Measurements from ENCODE around the gene CTDSPL. TPM values are rescaled to one million over a fixed set of nuclear protein-coding genes. Genes with fewer than 3 reads are reported as not detected.

CTDSPL gene
- total and polyA plus RNA-seq, 5 experiments from 2014 or later = 0.26 to 0.99 (median 0.45) TPM

DNA sequence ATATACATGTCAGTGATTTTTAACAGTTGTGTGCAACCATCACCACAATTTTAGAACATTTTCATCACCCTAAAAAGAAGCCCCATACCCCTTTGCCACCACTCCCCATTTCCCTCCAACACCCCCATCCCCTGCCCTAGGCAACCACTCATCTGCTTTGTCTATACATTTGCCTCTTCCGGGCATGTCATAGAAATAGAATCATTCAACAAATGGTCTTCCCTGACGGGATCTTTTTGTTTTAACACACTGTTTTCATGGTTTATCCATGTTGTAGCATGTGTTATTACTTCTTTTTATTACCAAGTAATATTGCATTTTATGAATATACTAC is 132.9 kb downstream of the CTDSPL start:
- peak overlapping the region; percentile 92 to 98 (median 94) for H3K4me3 Mint-ChIP-seq
- H3K27me3 Mint-ChIP-seq = no peaks in the 10 kb centered on the region
- DNase-seq (no peak), ATAC-seq (peak; percentile 3 to 6)
- POLR2A ChIA-PET = interaction anchor here (0.7 kb wide), 2 partner anchors 142 to 171 kb away, joined by 3 to 4 read pairs; partner anchors contain the start of genes ACAA1 and OXSR1
- H3K36me3 Mint-ChIP-seq = peaks cover 0 to 9% (median 8%) of the 10 kb centered on the region in 3 donors
- H3K9me3 Mint-ChIP-seq = no peaks in the 10 kb centered on the region
- H3K27ac Mint-ChIP-seq = peak overlapping the region; percentile 94 to 98 (median 97)
- peaks cover 34 to 64% (median 63%) of the 10 kb centered on the region in 4 donors for H3K4me1 Mint-ChIP-seq

GRCh38 chr3:37995652-37996641 is 134.3 kb downstream of the CTDSPL start:
- Mint-ChIP-seq H3K4me1 (peaks cover 37 to 68% (median 64%) of the 10 kb centered on the region in 4 donors), H3K9me3 (no peaks in the 10 kb centered on the region), H3K4me3 (peak overlapping the region; percentile 92 to 98 (median 94)), H3K27ac (peak overlapping the region; percentile 79 to 98 (median 97)), H3K36me3 (peaks cover 0 to 21% (median 8%) of the 10 kb centered on the region in 3 donors), H3K27me3 (no peaks in the 10 kb centered on the region)
- DNase-seq = peak in 5 of 10 donors; percentile 28 to 65 (median 34)
- peak in 1 of 2 donors; percentile 13 for ATAC-seq
- POLR2A ChIA-PET = interaction anchor here (1.5 to 1.6 kb wide), 2 partner anchors 43 to 169 kb away, joined by 6 to 9 read pairs; partner anchors contain the start of genes DLEC1 and OXSR1

DNA sequence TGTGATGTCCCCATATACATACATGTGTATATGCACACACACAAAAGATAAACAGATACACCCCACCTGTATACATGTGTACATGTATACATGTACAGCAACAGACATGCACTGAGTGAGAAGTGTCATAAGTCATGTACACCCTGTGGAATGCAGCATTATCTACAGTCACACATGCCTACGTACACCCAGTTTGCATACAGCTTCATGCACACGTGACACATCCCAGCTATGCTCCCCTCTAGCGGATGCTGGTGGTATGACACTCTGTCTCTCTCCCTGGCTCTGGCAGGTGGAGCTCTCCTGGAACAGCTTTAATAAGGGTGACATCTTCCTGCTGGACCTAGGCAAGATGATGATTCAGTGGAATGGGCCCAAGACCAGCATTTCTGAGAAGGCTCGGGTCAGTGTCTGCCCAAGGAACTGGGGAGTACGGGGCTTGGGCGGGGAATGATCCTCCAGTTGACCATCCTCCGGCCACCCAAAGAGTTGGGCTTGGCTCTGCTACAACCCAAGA is 135.2 kb downstream of the CTDSPL start:
- Mint-ChIP-seq H3K27ac (peak overlapping the region; percentile 79 to 98 (median 94)), H3K4me3 (peak overlapping the region in 9 of 10 donors; percentile 62 to 95 (median 72)), H3K4me1 (peaks cover 37 to 68% (median 64%) of the 10 kb centered on the region in 4 donors), H3K27me3 (no peaks in the 10 kb centered on the region), H3K36me3 (peaks cover 0 to 27% (median 8%) of the 10 kb centered on the region in 3 donors), H3K9me3 (no peaks in the 10 kb centered on the region)
- POLR2A ChIA-PET = interaction anchor here (0.6 to 1.6 kb wide), 5 partner anchors 15 to 169 kb away, joined by 3 to 9 read pairs (median 5); partner anchors contain the start of genes DLEC1 and OXSR1
- peak; percentile 33 to 65 for ATAC-seq
- peak; percentile 58 to 87 (median 77) for DNase-seq

GRCh38 chr3:37997342-37997741 is 135.7 kb downstream of the CTDSPL start:
- peak in 1 of 10 donors; percentile 61 for DNase-seq
- Mint-ChIP-seq H3K27me3 (no peaks in the 10 kb centered on the region), H3K9me3 (no peaks in the 10 kb centered on the region), H3K4me3 (peak overlapping the region in 1 of 10 donors; percentile 95), H3K36me3 (peaks cover 0 to 30% (median 8%) of the 10 kb centered on the region in 3 donors), H3K4me1 (peaks cover 37 to 68% (median 63%) of the 10 kb centered on the region in 4 donors), H3K27ac (peak overlapping the region in 7 of 10 donors; percentile 90 to 98 (median 94))
- ATAC-seq = no peak
- POLR2A ChIA-PET = interaction anchor here (0.6 to 1.6 kb wide), 5 partner anchors 15 to 168 kb away, joined by 3 to 9 read pairs (median 5); partner anchors contain the start of genes DLEC1 and OXSR1

GRCh38 chr3:37997791-37998370 is 136.2 kb downstream of the CTDSPL start:
- Mint-ChIP-seq H3K27me3 (no peaks in the 10 kb centered on the region), H3K9me3 (no peaks in the 10 kb centered on the region), H3K27ac (peak overlapping the region; percentile 94 to 98 (median 95)), H3K4me3 (peak overlapping the region in 9 of 10 donors; percentile 74 to 86 (median 81)), H3K36me3 (peaks cover 0 to 30% (median 8%) of the 10 kb centered on the region in 3 donors), H3K4me1 (peaks cover 37 to 70% (median 64%) of the 10 kb centered on the region in 4 donors)
- no peak for ATAC-seq
- peak in 1 of 10 donors; percentile 62 for DNase-seq
- POLR2A ChIA-PET = interaction anchor here (0.6 to 1.6 kb wide), 3 partner anchors 41 to 167 kb away, joined by 3 to 9 read pairs (median 6); partner anchors contain the start of genes DLEC1 and OXSR1

DNA sequence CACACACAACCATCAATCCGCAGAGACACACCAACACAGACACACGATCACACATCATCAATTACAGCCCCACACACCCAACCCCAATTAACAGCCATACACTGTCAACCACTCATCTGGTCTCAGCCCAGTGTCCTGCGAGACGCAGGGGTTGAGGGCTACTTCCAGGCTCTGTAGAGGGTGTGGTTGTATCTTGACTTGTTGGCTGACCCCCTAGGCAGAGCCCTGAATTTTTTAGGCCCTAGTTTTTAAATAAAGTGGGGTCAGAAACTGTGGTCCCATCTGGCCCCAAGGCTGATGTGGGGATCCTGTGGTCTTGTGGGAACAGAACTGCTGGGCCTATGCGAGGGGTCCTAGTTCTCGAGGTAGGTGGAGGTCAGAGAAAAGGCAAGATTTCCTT is 138.2 kb downstream of the CTDSPL start:
- Mint-ChIP-seq H3K4me3 (peak overlapping the region in 6 of 10 donors; percentile 51 to 86 (median 68)), H3K27ac (peak overlapping the region in 7 of 10 donors; percentile 32 to 97 (median 85)), H3K9me3 (no peaks in the 10 kb centered on the region), H3K36me3 (peaks cover 0 to 34% (median 8%) of the 10 kb centered on the region in 3 donors), H3K4me1 (peaks cover 39 to 66% (median 56%) of the 10 kb centered on the region in 4 donors), H3K27me3 (no peaks in the 10 kb centered on the region)
- ATAC-seq (no peak), DNase-seq (no peak)
- POLR2A ChIA-PET = no interaction called here

- peaks cover 38 to 60% (median 52%) of the 10 kb centered on the region in 4 donors for H3K4me1 Mint-ChIP-seq
- peak overlapping the region in 6 of 10 donors; percentile 37 to 79 (median 48) for H3K27ac Mint-ChIP-seq
- H3K9me3 Mint-ChIP-seq = no peaks in the 10 kb centered on the region
- H3K27me3 Mint-ChIP-seq = no peaks in the 10 kb centered on the region
- H3K4me3 Mint-ChIP-seq = peak overlapping the region in 1 of 10 donors; percentile 49
- POLR2A ChIA-PET = no interaction called here
- H3K36me3 Mint-ChIP-seq = peaks cover 0 to 36% (median 8%) of the 10 kb centered on the region in 3 donors
- no peak for ATAC-seq
- DNase-seq = peak in 1 of 10 donors; percentile 54
Measured at GRCh38 chr3:38000242-38000916, 138.7 kb downstream of the CTDSPL start.

- H3K4me1 Mint-ChIP-seq = peaks cover 32 to 54% (median 46%) of the 10 kb centered on the region in 4 donors
- POLR2A ChIA-PET = no interaction called here
- no peak overlapping the region for H3K4me3 Mint-ChIP-seq
- no peaks in the 10 kb centered on the region for H3K9me3 Mint-ChIP-seq
- peak overlapping the region in 1 of 10 donors; percentile 44 for H3K27ac Mint-ChIP-seq
- H3K36me3 Mint-ChIP-seq = peaks cover 0 to 37% (median 8%) of the 10 kb centered on the region in 3 donors
- ATAC-seq (no peak), DNase-seq (no peak)
- no peaks in the 10 kb centered on the region for H3K27me3 Mint-ChIP-seq
Measured at GRCh38 chr3:38000965-38001455, 139.3 kb downstream of the CTDSPL start.

DNA sequence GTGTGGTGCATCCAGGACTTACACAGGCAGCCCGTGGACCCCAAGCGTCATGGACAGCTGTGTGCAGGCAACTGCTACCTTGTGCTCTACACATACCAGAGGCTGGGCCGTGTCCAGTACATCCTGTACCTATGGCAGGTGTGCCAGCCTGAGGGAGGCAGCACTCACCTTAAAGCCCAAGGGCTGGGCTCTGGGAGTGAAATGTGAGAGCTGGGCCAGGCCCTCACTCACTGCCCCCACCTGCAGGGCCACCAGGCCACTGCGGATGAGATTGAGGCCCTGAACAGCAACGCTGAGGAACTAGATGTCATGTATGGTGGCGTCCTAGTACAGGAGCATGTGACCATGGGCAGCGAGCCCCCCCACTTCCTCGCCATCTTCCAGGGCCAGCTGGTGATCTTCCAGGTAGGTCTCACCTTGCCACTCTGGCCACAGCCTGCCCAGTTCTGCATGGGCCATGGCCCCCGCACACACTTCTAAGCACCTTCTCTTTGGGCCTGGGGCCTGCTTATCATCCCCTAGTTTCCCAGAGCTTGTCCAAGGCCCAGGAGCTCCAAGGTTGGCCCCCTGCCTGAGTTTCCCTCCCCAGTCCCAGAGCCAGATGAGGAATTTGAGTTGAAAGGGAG is 139.9 kb downstream of the CTDSPL start:
- H3K36me3 Mint-ChIP-seq = peaks cover 0 to 33% (median 4%) of the 10 kb centered on the region in 3 donors
- no peaks in the 10 kb centered on the region for H3K9me3 Mint-ChIP-seq
- H3K27ac Mint-ChIP-seq = peak overlapping the region in 2 of 10 donors; percentile 31 to 44
- POLR2A ChIA-PET = no interaction called here
- H3K4me3 Mint-ChIP-seq = no peak overlapping the region
- ATAC-seq = no peak
- no peaks in the 10 kb centered on the region for H3K27me3 Mint-ChIP-seq
- H3K4me1 Mint-ChIP-seq = peaks cover 29 to 48% (median 40%) of the 10 kb centered on the region in 4 donors
- DNase-seq = peak in 1 of 10 donors; percentile 56

- DNase-seq = peak in 1 of 10 donors; percentile 56
- POLR2A ChIA-PET = no interaction called here
- Mint-ChIP-seq H3K4me3 (no peak overlapping the region), H3K27ac (peak overlapping the region in 1 of 10 donors; percentile 21), H3K4me1 (peaks cover 24 to 42% (median 32%) of the 10 kb centered on the region in 4 donors), H3K9me3 (no peaks in the 10 kb centered on the region), H3K36me3 (peaks cover 0 to 30% (median 0%) of the 10 kb centered on the region in 3 donors), H3K27me3 (no peaks in the 10 kb centered on the region)
- no peak for ATAC-seq
Measured at GRCh38 chr3:38002291-38002876, 140.7 kb downstream of the CTDSPL start.

DNA sequence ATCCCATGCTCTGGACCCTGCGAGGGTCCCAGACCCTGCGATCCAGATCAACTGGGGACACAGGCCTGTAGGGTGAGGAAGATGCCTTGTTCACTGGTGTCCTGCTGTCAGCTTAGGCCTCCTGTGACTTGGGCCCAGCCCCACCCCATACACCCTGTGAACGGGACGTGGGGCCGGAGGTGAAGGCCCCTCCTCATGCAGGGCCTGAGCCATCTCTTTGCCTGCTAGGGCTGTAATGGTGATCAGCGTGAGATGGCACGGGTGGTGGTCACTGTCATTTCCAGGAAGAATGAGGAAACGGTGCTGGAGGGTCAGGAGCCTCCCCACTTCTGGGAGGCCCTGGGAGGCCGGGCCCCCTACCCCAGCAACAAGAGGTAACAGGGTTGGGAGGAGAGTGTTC is 141.3 kb downstream of the CTDSPL start:
- H3K4me3 Mint-ChIP-seq = no peak overlapping the region

More for the DNA sequence above, 141.3 kb downstream of the CTDSPL start:
- POLR2A ChIA-PET = interaction anchor here (1.4 kb wide), 1 partner anchor 162 kb away, joined by 4 read pairs; the partner anchor contains the start of gene OXSR1
- peaks cover 24 to 38% (median 30%) of the 10 kb centered on the region in 4 donors for H3K4me1 Mint-ChIP-seq
- H3K27ac Mint-ChIP-seq = peak overlapping the region in 8 of 10 donors; percentile 28 to 88 (median 74)
- ATAC-seq (no peak), DNase-seq (peak in 1 of 10 donors; percentile 57)
- no peaks in the 10 kb centered on the region for H3K27me3 Mint-ChIP-seq
- peaks cover 0 to 31% (median 0%) of the 10 kb centered on the region in 3 donors for H3K36me3 Mint-ChIP-seq
- H3K9me3 Mint-ChIP-seq = no peaks in the 10 kb centered on the region

Data from naive thymus-derived CD8-positive, alpha-beta T cell (primary cell).